Activated T-cell treated with anti-CD3 and anti-CD28 coated beads for 24 hours (primary cell): ENCODE results near the gene NBPF3.
"Not testable (repeated sequence)": the region's sequence is repeated elsewhere in the genome, so short reads cannot be mapped to it uniquely, and the experiment has no call there.

Experiments
- DNase-seq: peaks from one replicate; pipeline ENCODE4 v3.0.0-alpha.2; 2020; ENCODE audit warnings: low read depth

The NBPF3 gene

DNA sequence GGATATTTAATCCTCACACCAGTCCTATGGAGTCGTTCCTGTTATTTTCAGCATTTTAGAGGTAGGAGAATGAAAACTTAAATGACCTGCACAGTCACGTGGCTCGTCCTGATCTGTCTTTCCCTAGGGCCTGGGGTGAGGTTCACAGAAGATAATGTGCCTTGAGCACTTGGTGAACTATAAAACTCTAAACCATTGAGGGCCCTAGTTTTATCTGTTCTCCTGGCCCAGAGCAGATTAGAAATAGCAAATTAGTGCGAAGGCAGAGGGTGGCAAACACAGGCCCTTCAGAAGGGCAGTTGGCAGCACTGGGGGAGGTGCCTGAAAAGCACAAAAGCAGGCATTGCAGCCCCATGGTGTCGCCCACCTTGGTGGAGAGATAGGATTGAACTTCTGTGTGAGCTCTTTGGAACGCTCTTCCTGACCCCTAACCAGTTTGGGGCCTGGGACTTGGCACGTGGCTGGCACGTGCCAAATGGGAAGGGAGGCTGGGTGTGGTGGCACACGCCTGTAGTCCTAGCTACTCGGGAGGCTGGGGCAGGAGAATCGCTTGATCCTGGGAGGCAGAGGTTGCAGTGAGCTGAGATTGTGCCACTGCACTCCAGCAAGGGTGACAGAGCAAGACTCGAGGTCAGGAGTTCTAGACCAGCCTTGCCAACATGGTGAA, 1.2 kb upstream of the NBPF3 start:
- not testable (repeated sequence) for DNase-seq

DNA sequence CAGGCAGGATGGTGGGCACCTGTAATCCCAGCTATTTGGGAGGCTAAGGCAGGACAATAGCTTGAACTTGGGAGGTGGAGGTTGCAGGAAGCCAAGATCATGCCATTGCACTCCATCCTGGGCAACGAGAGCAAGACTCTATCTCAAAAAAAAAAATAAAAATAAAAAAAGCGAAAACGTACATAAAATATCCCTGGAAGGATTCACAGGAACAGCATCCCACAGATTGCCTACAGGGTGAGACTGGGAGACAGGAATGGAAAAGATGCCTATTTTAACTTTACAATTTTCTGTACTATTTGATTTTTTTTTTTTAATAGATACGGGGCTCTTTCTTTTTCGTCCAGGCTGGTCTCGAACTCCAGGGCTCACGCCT, 604 bp upstream of the NBPF3 start:
- no peak for DNase-seq

DNA sequence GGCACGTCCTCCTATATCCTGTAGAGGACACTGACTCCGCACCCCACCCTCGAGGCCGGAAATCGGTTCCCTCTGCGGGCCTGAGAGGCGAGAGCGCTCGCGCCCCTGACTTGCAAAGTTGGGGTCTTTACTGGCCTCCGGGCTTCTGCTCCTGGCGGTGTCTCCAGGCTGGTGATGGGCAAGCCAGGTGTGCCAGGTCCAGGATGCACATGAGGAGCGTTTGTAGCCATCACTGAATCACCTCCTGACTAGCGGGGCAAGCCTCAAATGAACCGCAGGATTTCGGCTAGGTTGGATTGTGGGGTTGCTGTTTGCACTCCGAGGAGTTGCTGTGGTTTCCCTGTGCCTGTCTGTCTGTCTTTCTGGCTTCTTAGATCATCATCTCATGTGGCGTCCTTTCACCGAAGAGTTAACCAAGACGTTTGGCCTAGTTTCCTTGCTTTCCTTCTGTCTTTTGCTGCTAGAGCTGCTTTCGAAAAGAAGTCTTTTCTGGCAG, 741 bp downstream of the NBPF3 start:
- not testable (repeated sequence) for DNase-seq

DNA sequence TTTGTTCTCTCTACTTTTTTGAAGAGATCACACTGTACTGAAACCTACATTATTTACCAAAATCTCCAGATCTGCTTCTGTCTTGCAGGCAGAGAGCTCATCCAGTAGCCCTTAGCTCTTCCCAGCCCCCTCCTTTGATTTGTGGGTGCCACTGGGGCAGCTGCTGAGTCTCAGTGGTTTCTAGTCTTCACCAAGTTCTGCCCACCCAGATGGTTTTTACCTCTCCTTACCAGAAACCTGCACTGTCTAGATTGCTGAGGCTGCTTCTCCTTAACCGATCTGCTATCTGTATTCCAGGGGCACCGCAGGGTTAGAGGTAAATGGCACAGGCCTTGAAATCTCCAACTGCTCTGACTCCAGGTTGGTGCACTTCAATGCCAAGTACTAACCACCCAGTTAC, 6.7 kb downstream of the NBPF3 start:
- not testable (repeated sequence) for DNase-seq

DNA sequence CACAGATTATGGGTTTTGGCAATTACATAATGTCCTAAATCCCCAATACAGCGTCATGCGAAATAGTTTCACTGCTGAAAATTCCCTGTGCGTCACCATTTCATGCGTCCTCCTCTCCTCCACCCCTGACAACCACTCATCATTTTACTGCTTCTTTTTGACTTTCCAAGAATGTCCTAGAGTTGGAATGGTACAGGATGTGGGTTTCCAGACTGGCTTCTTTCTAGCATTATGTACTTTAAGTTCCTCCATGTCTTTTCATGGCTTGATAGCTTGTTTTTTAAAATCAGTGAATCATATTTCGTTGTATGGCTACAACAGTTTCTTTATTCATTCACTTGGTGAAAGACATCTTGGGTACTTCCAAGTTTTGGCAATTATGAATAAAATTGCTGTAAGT, 7.4 kb downstream of the NBPF3 start:
- DNase-seq = no peak

DNA sequence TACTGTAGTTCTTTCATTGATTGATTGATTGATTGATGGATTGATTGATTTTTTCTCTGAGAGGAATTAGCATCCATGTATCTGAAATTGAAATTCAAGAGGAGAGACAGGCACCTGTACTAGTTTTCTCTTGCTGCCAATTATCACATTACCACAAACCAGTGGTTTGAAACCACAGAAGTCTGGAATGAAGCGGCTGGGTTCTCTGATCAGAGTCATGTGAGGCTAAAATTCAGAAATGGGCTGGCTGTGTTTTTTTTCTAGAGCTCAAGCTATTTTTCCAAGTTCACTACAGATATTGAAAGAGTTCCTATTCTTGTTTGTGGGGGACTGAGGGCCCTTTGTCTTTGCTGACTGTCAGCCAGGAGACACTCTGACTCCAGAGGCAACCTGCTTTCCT, 10.0 kb downstream of the NBPF3 start:
- DNase-seq = no peak

DNA sequence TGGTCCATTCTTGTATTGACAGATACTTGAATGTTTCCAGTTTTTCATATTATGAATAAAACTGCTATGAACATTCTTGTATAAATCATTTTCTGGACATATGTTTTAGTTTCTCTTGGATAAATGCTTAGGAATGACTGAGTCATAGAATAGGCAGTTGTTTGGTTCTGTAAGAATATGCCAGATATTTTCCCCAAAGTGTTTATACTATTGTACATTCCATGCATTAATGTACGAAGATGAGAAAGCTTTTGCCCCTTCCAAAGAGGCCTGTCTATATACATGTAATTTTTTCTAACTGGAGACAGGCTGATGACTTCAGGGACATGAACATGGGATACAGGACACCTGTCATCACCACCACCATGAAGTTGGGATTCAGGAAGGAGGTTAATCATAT, 11.3 kb downstream of the NBPF3 start:
- no peak for DNase-seq

DNA sequence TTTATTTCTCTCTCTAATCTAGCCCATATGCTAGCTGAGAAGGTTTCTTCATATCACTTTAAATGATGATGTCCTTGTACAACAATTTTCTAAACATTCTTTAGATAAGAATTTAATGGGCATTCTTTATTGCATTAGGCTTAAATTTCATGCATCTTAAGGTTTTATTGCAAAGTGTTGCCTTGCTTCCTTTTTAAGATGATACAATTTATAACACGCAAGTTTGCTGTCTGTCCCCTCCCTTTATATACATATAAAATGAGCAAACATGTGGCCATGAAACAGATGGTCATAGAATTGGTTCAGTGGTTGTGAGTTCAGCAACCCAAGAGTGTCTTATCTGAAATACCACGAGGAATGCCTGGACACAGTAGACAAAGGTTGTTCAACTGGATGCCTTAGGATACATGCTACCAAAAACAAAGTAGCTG, 12.1 kb downstream of the NBPF3 start:
- no peak for DNase-seq

DNA sequence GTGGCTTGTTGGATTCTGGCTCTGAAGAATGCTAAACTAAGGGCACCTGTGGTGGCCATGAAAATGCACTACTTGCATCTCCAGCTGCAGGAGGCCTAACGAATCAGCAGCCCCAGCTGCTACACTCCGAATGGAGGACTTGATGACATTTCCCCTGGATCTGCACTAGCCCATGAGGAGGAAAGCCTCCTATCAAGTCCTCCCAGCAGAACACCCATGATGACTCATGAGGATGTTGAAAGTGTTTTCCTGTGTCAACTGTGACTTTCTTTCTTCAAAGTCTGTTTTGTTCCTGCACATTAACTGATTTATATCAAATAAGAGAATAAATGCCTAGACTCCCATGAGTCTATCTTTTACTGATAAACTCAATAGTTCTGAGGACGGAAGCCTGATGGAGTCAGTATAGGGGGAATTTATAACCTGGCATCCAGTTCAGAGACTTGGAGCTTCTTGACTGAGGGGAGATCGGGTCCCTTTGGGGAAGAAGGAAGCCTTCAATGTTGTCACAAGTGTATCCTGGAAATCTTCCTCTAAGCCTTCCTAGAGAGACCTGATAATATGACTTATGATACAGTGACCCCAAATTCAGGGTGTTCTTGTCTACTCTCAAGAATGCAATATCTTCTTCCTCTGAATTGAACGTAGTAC, 14.2 kb downstream of the NBPF3 start:
- not testable (repeated sequence) for DNase-seq

DNA sequence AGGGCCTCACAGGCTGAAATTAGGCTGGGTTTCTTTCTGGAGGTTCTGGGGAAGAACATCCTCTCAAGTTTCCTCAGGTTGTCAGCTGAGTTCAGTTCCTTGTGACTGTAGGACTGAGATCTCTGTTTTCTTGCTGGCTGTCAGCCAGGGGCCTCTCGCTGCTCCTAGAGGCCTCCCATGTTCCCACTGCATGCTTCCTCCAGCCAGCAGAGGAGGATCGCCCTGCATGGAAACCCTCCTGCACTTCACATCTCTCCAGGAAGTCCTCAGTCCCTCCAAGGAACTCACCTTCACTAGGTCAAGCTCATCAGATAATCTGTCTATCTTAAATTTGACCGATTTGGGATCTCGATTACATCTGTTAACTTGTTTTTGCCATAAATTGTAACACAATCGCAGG, 15.0 kb downstream of the NBPF3 start:
- not testable (repeated sequence) for DNase-seq

DNA sequence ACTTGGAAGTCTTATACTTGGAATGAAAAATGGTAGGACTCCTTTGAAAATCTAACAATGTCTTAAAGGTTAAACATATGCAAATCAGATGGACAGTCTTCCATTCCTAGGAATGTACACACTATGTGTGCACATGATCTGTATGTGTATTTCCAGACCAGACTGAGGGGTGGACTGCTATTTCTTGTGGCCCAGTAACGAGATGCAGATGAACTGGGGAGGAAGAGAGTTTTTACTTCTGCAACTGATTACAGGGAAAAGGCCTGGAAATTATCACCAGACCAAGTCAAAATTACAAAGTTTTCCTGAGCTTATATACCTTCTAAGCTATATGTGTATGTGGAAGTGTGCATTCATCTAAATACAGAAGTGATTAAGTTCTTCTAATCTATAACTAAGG, 17.7 kb downstream of the NBPF3 start:
- no peak for DNase-seq

DNA sequence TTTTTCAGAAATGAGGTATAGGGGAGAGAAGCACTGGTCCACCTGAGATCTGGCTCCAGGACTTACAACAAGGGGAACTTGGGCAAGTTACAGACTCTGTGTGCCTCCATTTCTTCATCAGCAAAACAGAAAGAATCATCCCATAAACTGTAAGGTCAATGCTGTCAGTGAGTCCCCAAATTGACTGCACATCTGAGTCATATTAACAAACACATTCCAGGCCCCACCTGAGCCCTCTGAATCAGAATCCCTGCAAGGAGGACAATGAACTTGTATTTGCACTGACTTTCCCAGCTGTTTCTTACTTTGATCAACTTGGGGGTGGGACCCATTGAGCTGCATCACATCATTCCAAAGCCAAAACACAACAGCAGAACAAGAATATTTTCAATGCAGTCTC, 25.2 kb downstream of the NBPF3 start:
- not testable (repeated sequence) for DNase-seq

DNA sequence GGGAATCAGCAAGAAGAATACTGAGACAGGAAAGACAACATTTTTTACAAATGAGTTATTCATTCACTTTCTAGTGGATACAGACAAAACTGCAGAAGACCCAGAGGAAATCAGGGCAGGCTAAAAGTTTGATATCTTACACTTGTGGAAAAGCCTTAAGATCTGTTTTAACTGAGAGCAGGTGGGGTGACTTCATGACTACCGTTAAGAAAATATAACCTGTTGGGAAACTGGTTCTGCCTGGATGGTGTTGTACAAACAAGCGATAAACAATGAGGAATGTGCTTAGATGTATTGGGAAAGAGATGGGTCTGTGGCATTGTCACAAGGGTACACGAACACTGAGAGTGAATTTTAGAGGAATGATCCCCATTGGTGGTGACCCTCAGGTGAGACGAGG, 28.0 kb downstream of the NBPF3 start:
- DNase-seq = not testable (repeated sequence)

DNA sequence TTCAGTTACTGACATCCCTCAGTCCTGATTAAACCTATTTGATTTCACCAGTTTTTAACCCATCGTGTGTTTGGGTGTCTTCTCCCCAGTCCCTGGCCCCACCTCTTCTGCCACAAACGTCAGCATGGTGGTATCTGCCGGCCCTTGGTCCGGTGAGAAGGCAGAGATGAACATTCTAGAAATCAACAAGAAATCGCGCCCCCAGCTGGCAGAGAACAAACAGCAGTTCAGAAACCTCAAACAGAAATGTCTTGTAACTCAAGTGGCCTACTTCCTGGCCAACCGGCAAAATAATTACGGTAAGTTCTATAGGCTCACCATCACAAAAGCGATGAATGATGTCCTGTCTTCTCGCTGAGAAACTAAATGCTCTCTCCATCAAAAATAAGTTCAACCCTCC, 28.7 kb downstream of the NBPF3 start:
- DNase-seq = no peak

DNA sequence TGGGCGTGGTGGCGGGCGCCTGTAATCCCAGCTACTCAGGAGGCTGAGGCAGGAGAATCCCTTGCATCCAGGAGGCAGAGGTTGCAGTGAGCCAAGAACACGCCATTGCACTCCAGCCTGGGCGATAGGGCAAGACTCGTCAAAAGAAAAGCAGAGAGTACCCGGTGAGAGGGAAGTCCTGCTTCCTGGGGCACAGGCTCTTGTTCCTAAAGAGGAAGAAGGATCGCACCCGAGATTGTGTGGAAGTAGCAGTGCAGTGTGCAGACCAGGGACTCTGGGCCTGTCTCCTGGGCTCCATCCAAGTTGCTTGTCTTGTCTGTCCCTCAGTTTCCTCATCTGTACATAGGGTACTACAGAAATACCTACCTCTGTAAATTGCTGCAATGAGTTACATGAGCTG, 29.6 kb downstream of the NBPF3 start:
- no peak for DNase-seq

DNA sequence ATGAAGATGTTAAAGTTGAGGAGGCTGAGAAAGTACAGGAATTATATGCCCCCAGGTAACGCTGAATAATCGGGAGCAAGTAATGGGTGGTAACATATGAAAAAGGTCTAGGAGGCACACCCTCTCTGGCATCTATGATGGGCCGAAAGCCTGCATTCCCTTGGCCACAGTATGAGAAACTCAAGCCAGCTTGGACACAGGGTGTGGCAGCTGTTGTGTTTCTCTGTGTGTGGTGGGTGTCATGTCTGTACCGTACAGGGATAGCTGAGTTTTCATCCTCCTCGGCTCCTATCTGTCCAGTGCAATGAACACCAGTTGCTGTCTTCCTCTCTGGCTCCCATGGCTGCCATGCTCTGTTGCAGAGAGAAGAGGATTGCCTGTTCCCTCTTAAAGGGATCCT, 32.9 kb downstream of the NBPF3 start:
- DNase-seq = no peak

DNA sequence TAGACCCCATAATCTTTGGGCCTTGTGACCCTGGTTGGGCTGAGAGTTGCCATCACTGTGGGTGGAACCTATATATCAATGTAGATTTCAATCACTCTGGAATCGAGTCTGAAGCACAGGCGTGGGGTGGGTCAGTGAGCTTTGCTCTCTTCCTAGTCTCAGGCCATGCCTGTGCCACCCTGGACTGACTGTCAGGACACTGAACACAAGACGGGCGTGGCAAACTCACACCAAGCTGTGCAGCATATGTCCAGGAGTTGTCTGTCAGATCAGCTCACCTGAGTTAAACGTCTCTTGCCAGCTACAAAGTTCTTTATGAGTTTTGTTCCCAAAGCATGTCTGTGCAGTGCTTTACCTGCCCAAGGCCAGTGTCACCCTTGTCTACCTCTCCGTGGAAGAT, 38.4 kb downstream of the NBPF3 start:
- no peak for DNase-seq

DNA sequence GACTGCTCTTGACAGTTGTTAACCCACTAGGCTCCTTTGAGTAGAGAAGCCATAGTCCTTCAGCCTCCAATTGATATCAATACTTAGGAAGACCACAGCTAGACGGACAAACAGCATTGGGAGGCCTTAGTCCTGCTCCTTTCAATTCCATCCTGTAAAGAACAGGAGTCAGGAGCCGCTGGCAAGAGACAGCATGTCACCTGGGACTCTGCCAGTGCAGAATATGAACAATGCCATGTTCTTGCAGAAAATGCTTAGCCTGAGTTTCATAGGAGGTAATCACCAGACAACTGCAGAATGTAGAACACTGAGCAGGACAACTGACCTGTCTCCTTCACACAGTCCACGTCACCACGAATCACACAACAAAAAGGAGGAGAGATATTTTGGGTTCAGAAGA, 43.9 kb downstream of the NBPF3 start:
- not testable (repeated sequence) for DNase-seq

DNA sequence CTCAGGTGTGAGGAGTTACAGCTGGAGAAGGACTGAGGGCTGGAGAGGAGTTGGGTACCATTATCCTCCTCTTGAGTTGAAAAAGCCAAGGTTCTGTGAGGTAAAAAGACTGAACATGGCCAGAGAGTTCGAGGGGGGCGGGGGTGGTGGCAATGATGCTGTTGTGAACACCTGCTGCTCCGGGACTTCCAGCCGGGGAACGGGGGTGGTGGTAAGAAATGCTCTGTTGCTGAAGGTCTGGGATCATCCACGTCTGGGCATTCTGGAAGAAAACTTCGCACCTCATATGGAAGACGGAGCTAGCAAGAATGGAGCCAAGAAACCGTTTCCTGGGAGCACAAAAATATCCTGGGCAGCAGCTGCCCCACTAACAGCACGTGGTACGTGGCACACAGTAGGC, 49.2 kb downstream of the NBPF3 start:
- no peak for DNase-seq

DNA sequence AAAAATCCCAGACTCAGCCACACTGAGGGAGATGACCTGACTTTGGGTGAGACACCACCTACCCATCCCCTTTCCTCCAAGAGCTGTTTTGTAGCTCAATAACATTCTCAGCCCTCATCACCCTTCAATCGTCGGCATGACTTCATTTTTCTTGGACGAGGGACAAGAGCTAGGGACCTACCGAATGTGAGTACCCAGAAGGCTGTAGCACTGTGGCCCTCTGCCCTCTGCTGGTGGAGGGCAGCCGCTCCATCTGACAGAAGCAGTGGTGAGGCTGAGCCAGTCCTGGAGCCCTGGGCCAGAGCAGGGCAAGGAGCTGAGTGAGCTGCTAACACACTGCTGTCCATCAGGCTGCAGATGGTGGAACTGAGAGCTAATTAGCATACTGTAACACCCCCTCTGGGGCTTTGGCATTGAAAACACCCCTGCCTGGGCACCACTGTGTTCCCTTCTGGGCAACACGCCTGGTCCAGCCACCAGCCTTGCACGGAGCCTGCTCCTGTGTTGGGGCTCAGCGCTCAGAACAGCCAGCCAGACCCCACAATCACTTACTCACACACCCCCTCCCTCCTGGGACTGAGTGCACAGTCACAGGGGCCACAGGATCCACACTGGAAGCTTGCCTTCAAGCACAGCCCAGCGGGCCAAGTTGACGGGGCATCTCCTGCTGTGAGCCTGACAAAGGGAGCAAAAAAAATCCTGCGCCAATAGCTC, 51.0 kb downstream of the NBPF3 start:
- no peak for DNase-seq

DNA sequence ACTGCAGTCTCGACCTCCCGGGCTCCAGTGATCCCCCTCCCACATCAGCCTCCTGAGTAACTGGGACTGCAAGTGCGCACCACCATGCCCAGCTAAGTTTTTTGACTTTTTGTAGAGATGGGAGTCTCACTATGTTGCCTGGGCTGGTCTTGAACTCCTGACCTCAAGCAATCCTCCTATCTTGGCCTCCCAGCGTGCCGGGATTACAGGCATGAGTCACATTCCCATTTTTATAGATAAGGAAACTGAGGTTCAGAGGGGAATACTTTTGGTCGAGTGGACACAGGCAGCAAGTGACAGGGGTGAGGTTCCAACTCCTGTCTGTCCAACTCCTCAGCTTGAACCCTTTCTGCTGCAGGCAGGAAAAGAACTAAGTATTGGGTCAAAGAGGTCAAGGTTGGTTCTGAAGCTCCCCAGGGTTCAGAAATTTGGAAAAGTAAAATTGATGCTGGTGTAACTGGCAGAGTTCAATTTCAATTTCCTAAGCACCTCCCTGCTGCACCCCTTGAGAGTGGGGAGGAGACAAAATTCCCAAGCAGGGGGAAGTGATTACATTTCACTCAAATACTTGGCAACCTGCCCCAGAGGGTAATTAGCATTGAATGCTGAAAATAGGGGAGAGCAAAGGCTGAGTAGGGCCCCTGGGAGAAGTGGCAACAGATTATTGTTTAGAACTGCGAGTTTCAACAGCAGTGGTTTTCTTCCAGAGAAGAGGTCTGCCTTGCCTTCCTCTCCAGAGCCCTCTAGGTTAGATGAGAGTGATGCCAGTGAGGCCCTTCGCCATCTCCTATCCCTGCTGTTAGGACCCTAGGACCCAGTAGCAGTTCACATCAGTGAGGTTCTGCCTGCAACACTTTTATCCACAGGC, 51.8 kb downstream of the NBPF3 start:
- no peak for DNase-seq

DNA sequence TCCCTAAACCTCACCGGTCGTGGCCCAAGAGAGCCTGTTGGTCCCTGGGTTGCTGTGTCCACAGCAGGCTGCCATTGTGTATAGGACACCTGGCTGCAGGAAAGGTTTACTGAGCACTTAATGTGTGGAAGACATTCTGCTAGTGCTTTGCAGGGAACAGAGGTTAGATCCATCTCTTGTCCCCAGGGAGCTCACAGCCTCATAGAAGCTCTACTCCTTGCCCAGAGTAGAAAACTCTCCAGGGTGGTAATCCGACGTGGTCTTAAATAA, 52.4 kb downstream of the NBPF3 start:
- DNase-seq = no peak

DNA sequence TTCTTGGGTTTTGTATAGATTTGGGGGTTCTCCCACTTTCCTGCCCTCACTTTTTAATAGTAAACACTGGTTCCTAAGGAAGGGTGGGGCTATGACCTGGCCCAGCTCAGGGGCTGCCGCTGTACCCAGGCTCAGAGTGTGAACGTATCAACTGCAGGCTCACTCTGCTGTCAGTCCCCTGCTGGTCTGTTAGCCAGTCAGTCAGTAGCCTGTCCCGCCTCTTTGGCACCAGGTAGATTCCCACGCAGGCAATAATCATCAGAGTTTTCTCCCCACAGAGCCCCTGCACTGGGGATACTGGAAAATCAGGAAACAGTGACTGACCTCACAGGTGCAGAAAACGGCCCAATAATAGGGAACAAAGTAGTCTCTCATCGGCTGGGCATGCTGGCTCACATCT, 54.3 kb downstream of the NBPF3 start:
- DNase-seq = no peak
